NCI-H82 treated with DMSO at 0.1 percent for 48 hours (cell line): ENCODE data around the gene XPNPEP3.

Source experiments
- DNase-seq: peaks from one replicate; lab custom pipeline; 2025; ENCODE audit not compliant: unreplicated experiment; lab: John Stamatoyannopoulos, UW

XPNPEP3 gene

DNA sequence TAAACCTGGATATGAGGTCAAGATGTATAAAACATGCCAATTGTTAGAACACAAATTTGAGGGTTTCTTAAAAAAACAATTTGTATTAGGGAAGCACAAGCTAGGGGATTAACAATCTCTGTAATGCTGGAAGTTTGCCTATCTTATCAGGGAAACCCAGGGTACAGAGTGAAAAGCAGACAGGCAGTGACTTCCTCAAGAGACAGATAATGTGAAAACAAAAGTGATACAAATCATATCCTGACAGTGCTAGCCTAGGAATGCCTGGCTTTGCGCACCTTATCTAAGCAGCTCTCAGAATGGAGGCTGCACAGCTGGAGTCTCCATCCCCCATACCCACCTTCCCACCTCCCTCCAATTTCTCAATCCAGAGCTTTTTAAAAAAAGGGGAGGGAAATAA lies 71.7 kb downstream of the XPNPEP3 start:
- no peak for DNase-seq

DNA sequence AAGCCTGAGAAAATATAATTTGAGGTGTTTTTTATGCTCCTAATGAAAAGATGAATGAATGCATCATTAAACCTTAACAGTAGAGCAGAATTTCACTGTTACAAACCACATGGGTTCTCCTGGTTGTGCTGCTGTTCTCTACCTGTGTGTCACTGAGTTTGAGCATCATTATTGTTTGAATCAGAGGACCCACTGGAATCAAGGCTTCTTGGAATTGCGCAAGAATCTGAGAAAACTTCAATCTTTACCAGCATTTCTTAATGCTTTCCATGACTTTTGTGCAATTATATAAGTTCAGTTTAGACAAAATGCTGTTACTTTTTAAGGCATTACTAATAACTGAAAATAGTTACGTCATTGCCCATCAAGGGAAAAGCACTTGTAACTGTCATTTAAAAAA lies 75.4 kb downstream of the XPNPEP3 start:
- no peak for DNase-seq

DNA sequence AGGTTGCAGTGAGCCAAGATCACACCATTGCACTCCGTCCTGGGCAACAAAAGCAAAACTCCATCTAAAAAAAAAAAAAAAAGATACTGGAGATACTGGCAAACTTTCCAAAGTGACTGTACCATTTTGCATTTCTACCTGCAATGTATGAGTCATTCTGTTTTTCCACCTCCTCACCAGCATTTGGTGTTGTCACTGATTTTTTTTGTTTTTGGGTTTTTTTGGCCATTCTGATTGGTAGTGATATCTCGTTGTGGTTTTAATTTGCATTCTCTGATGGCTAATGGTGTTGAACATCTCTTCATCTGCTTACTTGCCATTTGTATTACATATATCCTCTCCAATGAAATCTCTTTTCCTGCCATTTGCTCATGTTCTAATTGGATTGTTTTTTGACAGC lies 82.3 kb downstream of the XPNPEP3 start:
- DNase-seq: no peak

DNA sequence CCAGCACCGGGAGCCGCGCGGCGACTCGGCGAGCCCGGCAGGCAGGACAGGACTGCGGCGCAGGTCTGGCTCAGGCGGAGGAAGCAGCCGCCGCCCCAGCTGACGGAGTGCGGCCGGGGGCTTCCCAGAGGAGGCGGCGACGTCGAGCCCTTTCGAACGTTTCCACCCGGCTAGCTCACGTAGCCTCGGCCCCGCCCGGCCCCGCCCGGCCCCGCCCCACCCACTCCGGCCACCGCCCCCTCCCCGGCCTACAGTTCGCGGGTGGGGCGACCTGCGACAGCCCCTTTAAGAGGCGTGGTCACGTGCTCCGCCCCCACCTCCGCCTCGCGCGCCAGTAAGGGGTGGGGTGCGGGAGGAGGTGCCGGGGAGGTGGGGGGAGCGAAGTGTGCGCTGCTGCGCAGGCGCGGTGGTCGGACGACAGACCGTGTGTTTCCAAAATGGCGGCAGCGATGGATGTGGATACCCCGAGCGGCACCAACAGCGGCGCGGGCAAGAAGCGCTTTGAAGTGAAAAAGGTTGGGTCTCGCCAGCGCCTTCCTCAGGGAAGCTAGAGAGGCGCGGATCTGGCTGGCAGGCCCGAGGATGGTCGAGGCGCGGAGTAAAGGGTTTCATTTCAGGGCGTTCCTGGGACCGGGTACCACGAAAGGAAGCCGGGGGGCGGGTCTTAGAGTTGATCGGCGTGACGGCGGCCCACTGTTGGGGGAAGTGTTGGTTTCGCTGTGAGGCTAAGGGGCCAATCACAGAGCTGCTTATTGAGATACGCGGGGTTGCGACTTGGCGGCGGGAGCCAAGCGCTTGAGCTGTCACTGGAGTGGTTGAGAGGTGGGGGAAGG lies 94.2 kb downstream of the XPNPEP3 start, which contains the start of gene RBX1:
Gene RBX1, plus strand, starts transcription at position 417 of the 833 bp plus-strand sequence. Its CDS starts 21 bp downstream, at position 438.
- DNase-seq: peak; percentile 92

DNA sequence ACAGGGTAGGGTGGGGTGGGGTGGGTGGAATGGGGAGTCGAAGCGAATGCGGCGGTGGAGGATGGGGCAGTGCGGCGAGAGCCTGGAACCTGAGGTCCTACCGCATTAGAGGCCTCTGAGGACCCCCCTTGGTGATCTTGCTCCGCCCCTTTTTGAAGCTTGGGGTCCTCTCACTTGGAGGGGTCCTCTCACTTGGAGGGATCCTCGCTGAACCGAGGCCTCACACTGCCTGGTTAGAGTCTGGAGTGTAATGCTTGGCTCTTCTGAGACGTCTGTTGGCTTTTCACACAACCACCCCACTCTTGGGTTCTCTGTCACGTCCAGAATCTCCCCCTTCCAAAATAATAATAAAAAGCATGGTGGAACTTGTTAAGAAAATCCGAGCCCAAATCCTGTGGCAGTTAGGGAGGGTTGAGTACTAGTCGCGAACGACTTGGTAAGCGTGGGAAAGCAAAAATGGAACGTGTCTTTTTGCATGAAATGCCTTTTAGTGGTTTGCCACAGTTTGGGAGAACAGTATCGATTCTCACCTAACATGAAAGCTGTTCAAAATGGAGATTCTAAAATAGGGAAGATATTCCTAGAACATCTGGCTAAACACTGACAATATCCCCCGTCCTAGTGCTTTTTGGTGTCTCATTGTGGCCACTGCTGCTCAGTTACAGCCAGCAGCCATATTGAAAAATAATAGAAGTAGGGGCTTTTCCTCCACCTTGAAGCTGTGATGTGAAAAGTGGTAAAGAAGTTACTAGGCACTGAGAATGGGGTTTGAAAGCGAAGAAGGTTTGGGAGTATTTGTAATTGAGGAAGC lies 95.1 kb downstream of the XPNPEP3 start:
- DNase-seq: no peak

DNA sequence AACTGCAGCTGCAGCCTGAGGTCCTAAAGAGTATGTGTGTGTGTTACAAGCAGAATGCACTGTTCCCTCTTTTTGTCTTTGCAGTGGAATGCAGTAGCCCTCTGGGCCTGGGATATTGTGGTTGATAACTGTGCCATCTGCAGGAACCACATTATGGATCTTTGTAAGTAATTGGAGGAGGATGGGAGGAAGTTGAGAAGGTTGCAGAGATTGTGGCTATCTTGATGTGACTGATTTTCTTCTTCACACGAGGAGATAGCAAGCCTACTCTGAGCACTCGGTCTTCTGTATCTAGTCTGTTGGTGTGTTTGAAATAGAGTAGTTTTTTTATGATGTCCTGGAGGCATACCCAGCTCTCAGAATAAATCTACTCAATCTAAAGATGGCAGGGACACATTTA lies 96.5 kb downstream of the XPNPEP3 start:
- DNase-seq: no peak

DNA sequence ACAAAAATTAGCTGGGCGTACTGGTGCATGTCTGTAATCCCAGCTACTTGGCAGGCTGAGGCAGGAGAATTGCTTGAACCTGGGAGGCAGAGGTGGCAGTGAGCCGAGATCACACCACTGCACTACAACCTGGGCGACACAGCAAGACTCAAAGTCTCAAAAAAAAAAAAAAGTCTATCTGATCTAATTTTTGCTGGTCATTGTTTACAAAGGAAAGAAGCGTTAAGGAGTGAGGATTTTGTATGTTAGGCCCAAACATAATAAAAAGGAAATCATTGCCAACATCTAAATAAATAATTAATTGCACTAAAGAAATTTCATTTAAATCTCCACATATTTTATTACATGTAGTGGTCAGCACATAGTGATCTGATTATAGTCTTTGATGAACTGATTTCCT lies 97.2 kb downstream of the XPNPEP3 start:
- DNase-seq: no peak

DNA sequence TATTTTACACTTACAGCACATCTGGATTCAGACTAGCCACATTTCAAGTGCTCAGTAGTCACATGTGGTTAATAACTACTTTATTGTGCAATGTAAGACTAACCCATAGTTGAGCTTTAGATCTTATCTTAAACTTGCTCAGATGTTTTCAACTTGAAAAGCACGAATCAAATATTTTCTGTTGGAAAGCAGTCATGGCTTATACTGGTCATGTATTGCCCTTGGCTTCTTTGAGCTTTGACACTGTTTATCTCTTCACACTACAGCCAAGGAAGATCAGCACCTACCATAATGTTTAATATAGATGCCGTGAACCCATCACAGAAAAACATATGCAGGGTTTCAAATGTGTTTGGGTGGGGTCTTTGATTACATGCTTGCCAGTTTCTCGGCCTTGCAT lies 98.6 kb downstream of the XPNPEP3 start:
- DNase-seq: no peak

DNA sequence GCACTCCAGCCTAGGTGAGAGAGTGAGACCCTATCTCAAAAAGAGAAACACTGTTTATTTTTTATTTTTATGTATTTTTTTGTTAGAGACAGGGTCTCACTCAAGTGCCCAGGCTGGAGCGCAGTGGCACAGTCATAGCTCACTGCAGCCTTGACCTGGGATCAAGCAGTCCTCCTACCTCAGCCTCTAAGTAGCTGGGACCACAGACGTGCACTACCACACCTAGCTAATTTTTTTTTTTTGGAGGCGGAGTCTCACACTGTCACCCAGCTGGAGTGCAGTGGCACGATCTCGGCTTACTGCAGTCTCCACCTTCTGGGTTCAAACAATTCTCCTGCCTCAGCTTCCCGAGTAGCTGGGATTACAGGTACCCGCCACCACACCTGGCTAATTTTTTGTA lies 100.7 kb downstream of the XPNPEP3 start:
- no peak for DNase-seq

DNA sequence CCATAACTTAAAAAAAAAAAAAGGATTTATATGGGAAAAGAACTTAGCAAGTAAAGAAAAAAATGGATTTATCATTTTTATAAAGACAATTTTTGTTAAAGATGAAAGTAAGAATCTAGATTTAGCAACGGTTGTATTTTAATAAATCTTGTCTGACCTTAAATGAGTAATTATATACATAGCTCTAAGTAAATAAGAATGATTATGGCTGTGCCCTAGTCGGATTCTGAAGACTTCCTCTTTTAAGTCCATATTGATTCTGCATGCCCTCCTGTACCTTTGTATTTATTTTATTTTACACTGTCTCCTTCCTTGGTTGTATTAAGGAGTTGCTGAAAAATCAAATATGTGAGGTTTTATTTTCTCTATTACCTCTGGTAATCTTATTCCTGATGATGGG lies 101.4 kb downstream of the XPNPEP3 start:
- DNase-seq: no peak

DNA sequence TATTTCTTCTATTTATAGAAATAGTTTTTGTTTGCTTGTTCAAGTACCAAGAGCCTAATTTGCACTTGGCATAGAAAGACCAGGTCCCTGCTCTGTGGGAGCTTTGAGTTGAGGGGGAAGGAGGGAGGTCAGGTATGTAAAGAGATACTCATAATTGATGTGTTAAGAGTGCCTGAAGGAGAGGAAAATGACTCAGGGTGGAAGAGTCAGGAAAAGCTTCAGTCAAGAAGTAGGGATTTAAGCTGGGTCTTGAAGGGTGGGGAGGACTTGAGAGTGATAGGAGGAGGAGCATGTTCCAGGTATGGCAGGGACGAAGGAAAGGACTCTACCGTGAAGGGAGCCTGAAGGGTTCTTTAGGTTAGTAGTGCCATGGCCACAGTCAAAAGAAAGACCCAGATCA lies 103.2 kb downstream of the XPNPEP3 start:
- no peak for DNase-seq

DNA sequence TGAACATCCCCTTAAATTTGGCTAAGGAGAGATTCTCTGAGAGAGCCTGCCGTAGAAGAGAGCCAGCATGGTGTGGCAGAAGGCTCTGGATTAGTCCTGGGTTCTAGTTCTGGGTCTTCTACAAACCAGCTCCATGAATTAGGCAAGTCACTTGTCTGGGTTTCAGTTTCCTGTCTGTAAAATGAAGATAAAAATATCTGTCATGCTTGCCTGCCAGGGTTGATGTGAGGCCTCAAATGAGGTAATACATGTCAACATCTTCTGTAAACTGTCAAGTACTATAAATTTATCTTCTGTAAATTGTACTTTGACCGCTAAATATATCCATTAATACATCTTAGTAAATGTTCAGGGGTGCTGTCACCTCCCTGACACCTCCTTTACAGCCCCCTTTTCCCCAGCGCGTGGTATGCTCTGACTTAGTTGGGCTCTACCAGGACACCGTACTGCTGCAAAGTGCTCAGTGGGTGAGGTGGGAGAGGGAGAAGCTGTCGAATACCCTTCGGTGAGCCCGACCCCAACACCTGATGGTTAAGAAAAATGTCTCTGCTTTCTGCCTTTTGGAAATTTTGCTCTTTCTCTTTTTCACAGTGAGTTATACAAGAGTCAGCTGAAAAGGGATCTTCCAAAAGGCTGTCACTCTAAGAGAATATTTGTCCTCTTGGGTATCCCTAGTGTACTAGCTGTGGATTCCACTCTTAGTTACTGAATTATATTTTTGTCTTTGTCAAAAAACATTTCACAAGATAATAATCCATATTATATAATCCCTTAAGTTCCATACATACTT lies 109.2 kb downstream of the XPNPEP3 start:
- no peak for DNase-seq

DNA sequence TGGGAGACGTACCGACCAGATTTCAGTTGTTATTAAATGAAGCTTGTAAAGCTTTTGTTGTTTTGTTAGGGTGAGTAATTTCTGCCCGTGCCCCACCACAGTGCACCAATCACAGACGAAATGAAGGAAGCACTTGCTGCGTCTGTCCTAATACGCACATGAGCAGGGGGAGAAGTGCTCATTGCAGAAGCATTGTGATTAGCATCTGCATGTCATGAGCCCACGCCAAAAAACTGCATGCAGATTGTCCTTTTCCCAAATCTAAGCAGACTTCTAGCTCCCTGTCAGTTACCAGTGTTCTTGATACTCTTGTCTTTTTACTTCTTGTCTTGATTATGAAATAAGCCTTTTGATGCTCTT lies 109.8 kb downstream of the XPNPEP3 start:
- DNase-seq: no peak

DNA sequence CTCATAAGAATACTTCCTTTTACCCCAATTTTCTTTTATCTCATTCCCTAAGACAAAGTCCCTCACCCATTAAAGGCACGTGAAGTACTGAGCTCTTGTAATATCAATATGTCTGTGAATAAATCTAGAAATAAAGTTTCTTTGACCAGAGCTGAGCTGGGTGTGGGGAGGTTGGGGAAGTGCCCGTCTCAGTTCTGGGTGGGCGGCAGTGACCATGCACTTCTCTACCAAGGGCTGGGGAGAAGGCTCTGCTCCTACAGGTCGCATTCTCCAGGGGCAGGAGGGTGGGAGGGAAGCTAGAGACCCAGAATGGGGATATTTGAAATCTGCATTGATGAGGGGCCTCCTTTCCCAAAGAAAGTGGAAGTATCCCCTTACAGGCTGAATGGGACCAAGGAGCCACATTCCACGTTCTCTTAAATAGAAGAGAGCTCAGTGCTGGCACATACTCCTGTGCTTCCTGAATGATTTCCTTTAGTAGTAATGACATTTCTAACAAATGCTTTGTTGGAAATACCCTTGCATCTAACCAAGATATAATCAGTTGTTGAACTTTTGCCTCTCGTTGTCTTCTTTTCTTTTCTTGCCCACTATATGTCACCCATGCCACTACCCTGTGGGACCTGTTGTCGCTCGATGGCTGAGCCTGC lies 110.3 kb downstream of the XPNPEP3 start:
- DNase-seq: no peak

DNA sequence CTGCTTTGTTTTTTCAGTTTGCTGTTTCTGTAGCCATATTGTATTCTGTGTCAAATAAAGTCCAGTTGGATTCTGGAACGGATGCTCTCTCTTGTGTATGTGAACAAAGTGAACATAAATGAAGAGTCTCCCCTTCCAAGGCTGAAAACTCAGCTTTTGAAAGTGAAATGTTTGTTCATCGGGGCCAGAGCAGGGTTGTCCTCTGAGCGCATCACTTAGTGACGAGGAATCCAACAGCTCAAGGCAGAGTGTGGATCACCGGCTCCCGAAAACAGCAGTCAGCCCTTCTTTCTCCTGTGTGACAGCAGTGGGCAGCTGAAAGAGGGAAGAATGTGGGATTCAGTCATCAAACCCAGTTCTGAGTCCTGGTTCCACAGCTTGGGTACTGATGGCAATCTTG lies 115.6 kb downstream of the XPNPEP3 start:
- no peak for DNase-seq

DNA sequence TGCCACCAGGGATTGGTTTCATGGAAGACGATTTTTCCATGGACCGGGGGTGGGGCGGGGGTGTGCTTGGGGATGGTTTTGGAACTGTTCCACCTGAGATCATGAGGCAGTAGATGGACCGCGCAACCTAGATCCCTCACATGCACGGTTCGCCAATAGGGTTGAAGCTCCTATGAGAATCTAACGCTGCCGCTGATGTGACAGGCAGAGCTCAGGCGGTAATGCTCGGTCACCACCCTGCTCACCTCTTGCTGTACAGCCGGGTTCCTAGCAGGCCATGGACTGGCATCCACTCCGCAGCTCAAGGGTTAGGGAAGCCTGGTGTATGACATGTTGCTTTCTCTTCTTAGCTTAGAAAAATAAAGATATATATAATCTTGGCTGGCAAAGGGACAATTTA lies 116.2 kb downstream of the XPNPEP3 start:
- no peak for DNase-seq

DNA sequence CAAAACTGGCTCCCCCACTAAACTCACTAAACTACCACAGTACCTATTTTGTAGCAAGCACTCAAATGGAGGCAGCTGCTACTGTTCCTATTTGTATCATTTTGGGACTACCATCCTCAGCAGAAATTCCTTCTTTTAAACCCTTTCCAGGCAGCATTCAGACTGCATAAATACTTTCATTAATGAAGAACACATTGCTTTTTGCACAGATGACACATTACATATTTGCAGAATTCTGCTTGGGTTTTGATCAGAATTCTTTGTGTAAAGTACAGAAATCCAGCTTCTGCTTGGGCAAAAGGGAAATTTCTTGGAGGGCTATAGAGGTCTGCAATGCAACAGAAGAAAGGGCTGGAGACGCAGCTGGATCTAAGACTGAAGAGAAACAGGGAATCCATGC lies 118.4 kb downstream of the XPNPEP3 start:
- no peak for DNase-seq

DNA sequence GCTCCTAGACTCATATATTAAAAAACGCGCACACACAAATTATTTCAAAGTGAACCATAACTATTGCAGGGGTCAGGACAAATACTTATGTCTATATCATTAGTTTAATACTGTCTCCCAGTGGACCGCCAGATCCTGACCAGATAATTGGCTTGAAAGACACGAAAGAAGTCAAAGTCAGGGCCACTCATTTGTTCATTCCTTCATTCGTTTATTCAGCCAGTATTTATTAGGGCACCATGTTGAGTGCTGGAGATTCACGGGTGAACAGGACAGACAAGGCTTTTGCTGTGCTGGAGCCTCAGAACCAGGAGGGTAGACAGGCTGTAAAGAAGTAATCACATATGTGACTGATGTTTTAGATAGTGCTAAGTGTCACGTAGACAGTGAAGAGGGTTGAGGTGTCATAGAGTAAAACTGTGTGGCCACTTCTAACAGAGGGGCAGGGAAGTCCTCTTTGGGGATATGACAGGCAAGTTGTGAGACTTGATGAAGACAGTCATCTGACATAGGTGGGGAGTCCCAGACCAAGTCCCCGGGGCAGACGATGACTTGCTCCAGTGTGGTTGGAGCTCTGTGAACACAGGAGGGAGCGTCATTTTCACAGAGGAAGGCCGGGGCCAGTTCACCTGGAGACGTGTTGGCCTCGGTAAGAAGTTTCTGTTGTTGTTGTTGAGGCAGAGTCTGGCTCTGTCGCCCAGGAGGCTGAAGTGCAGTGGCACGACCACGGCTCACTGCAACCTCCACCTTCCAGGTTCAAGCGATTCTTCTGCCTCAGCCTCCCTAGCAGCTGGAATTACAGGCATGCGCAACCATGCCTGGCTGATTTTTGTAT lies 120.1 kb downstream of the XPNPEP3 start:
- DNase-seq: no peak

DNA sequence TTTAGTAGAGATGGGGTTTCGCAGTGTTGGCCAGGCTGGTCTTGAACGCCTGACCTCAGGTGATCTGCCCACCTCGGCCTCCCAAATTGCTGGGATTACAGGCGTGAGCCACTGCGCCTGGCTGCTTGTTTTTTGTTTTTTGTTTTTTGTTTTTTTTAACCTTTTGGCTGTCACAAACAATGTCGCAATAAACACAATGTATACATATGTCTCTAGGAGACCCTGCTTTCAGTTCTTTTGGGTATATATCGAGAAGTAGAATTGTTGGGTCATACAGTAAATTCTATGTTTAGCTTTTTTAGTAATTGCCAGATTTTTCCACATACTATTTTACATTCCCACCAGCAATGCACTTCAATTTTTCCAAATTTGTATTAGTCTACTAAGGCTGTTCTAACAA lies 122.2 kb downstream of the XPNPEP3 start:
- no peak for DNase-seq

DNA sequence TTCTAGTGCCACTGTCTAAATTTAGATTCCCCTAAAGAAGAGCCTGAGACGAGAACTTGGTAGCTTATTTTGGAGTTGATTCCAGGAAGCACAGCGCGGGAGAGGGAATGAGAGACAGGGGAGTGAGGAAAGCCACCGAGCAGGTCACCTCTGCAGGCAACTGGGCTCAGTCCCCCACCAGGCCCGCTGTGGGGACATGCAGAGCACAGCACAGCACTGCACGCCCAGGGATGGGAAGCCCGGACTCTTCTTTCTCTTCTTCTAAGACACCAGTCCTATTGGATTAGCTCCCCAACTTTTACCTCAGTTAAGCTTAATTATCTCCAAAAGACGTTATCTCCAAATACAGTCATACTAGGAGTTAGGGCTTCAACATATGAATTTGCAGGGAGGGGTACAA lies 122.9 kb downstream of the XPNPEP3 start:
- DNase-seq: no peak
